HG03469 (cell line): ENCODE data around the gene SERINC2.

Experiments
- ATAC-seq: cut with Tn5 transposase; IDR thresholded peaks from one replicate; pipeline ENCODE4 v1.9.1; 2021; ENCODE audit warnings: mild to moderate bottlenecking, moderate library complexity, moderate number of reproducible peaks; ENCODE audit not compliant: unreplicated experiment

SERINC2 gene

GRCh38 chr1:31412732-31413404, at the start of gene SERINC2:
Gene SERINC2, plus strand, starts transcription at chr1:31413213. Its CDS starts 53 bp downstream, at chr1:31413266.
- ATAC-seq = no peak

- ATAC-seq = no peak
These were observed 48.3 kb upstream of the SERINC2 start for GRCh38 chr1:31364561-31365250.

- no peak for ATAC-seq
These were observed 46.2 kb upstream of the SERINC2 start for GRCh38 chr1:31366796-31367195.

- ATAC-seq = no peak
These were observed 44.4 kb upstream of the SERINC2 start for GRCh38 chr1:31368611-31369107.

GRCh38 chr1:31370021-31370420, 43.0 kb upstream of the SERINC2 start:
- no peak for ATAC-seq

GRCh38 chr1:31370565-31370964, 42.4 kb upstream of the SERINC2 start:
- no peak for ATAC-seq

GRCh38 chr1:31371121-31371959, 41.7 kb upstream of the SERINC2 start:
- ATAC-seq = no peak

- no peak for ATAC-seq
These were observed 41.0 kb upstream of the SERINC2 start for GRCh38 chr1:31372051-31372450.

GRCh38 chr1:31372751-31373055, 40.3 kb upstream of the SERINC2 start:
- ATAC-seq = no peak

- no peak for ATAC-seq
These were observed 39.7 kb upstream of the SERINC2 start, which contains the start of gene FABP3 for GRCh38 chr1:31373056-31373896. Gene FABP3, minus strand, starts transcription at chr1:31373076. Its CDS starts 62 bp downstream, at chr1:31373014.

- no peak for ATAC-seq
These were observed 39.0 kb upstream of the SERINC2 start for GRCh38 chr1:31373897-31374486.

GRCh38 chr1:31374511-31375196, 38.4 kb upstream of the SERINC2 start:
- ATAC-seq = no peak

GRCh38 chr1:31376375-31377134, 36.5 kb upstream of the SERINC2 start:
- ATAC-seq = no peak

GRCh38 chr1:31377364-31377863, 35.6 kb upstream of the SERINC2 start:
- ATAC-seq = no peak

- ATAC-seq = no peak
These were observed 35.0 kb upstream of the SERINC2 start for GRCh38 chr1:31378001-31378400.

GRCh38 chr1:31380181-31380580, 32.8 kb upstream of the SERINC2 start:
- no peak for ATAC-seq

GRCh38 chr1:31381394-31382294, 31.4 kb upstream of the SERINC2 start:
- ATAC-seq = no peak
